GM21529 (cell line): ENCODE measurements around the gene PXYLP1.

ENCODE experiments used
- ATAC-seq: cut with Tn5 transposase; IDR thresholded peaks from one replicate; pipeline ENCODE4 v1.9.1; 2021; ENCODE audit not compliant: unreplicated experiment

The PXYLP1 gene

DNA sequence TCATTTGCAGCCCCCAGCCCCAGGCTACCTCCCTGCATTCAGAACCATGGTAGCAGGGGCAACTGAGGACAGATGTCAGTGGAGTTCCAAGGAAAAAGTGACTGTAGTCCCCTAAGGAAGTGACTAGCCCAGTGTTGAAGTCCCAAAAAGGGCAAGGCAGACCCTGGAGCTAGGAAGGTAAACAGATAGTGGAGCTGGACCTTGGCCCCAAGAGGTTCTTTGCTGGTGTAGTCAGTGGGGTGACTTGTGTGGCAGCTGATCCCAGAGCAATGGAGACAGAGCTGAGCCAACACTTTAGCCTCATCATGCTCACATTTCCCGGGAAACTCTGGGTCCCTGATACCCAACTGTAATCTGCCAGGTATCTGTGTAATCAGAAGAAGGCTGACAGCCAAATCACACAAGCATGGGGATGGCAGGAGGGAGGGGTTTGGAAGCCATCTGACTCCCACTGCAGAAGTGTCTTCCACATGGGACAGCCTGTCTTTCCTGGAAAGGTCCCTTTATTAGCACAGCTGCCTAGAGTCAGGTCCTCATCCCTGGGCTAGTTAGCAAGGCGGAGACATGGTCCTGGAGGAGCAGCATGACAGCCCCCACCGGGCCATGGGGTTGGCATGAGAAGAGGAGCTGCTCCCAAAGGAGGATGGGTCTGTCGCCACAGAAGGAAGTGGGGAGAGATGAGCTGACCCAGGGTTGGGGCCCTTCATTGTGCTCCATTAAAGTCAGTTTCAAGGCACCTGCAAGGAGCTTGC, 39.8 kb downstream of the PXYLP1 start:
- ATAC-seq = no peak

DNA sequence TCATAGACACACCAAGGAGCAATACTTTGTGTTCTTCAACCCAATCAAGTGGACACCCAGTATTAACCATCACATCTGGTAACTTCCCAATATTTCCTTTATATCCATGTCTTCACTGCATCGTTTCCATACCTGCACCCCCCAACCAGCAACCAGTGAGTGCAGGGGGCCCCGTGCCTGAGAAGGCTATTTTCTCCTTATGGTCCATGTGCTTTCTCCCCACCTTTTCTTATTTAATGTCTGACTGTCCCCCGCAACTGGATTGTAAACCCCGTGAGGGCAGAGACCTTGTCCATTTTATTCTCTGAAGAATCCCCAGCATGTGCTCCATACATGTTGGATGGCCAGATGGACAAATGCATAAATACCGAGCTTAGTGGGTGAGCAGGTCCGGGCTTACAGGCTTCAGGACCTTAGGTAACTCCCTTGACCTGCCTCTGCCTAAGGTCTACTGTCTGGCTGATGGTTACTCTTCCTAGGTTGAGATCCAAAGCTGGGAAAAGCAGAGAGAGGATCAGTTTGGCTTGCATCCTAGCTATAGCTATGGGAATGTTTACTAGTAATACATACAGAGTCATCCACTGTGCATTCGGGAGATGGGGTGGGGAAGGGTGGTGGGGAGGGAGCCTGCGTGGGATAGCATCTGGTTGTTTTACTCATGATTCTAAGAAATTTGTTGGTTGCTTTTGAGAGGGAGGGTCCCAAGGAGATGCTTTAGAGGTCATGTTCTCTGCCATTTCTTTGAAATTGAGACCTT, 41.5 kb downstream of the PXYLP1 start:
- ATAC-seq = no peak

DNA sequence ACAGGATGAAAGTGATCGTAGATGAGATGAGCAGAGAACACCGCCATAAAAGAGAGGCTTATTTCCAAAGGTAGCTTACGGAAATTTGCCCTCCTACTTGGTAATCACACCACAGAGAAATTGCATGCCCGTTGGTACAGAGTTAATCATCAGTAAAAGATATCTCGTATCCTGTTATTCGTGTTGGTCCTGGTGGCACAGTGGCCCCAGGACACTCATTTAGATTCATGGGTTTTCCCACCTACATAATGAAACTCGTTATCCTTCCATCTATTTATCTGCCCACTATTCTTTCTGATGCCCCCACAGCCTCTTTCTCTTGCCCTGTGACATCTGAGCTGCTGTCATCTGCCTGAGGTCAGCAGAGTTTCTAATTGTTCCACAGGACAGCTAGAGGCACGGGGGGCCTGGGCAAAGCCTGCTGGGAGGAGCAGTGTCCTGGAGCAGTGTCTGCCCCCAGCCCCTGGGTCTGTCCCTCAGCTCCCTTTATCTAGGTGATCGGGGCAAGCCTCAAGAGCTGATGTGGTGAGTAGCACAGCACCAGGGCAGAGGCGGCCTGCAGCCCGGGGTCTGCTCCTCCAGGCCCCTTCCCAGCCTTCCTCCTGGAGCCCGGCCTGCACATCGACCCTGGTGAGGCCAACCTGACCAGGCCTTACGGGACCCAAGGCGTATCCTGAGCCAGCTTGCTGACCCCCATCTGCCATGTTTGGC, 42.2 kb downstream of the PXYLP1 start:
- ATAC-seq = no peak

DNA sequence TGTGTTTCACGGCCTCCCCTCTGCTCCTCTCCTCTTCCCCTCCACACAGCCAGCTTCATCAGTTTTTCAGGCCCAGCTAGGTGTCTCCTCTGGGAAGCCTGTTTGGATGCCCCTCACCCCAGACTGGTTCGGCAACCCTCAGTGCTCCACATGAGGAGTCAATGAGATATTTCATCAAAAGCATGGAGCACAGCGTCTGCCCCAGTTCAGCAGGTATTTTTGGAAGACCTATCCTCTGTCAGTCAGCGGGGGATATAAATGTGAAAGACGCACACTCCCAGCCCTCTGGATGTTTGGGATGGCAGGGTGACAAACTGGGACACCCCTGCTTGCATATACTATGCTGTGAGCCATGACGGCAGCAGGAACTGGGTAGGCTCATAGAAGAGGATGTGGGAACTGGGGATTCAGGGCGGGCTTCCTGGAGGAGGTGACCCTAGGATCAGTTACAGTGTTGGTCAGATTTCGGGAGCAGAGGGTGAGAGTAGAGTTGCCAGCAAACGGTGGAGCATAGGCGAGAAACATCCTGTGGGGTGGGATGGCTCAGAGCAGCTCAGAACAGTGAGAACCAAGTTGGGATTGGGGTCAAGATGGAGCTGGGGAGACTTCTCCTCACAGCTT, 42.9 kb downstream of the PXYLP1 start:
- no peak for ATAC-seq

DNA sequence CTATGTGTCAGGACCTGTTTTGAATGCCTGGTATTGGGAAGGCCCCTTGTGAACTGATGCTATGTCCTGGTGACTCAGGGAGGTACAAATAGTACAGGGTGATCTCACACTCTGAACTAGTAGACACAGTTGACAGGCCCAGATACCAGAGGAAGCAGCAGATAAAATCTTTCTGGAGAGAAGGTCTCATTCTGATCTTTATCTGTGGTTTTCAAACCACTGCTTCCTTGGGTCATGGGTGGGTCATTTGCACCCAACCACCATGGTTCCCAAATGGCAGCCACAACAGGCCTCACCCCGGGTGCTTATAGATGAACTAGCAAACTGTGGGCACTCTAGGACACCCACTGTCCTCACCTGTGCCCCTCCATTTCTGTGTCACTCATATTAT, 43.4 kb downstream of the PXYLP1 start:
- peak; percentile 58 for ATAC-seq

DNA sequence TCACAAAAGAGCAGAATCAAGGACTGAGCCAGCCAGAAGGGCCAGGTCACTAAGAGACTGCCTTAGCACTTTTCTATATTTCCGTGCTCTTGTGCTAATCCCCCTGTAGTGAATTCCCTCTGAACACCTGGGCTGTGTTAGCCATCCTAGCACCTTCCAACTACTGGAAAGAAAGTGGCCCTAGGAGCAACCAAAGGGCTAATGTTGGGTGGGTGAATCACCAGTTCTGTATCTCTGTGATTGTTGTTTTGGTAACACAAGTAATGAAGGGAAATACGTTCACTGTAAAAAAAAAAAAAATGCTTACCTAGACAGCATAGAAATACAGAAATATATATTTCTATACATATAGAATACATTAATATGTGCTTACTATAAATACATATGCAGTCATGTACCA, 43.9 kb downstream of the PXYLP1 start:
- no peak for ATAC-seq

DNA sequence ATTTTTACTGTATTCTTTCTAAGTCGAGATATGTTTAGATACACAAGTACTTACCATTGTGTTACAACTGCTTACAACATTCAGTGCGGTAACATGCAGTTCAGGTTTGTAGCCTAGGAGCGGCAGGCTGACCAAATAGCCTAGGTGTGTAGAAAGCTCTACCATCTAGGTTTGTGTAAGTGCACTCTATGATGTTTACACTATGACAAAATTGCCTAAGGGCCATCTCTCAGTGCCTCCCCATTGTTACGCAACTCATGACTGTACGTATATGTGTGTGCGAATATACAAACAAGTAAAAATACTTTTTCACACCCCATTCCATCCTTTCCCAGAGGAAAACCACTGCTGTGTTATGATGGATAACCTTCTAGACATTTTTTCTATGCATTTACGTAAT, 44.3 kb downstream of the PXYLP1 start:
- ATAC-seq = no peak

DNA sequence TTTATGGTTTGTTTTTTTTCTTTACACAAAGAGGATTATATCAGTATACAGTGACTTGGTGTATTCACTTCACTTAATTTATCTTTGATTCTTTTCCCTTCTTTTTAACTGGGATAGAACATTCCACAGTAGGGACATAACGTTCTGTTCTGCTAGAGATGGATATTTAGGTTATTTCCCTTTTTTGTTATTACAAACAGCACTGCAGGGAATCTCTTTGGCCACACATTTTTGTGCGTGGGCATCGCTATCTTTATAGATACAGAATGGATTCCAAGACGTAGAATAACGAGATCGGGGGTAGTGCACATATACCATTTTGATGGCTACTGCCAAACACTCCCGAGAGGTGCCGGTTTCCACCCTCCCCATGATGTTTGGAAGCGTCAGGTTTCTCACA, 44.8 kb downstream of the PXYLP1 start:
- no peak for ATAC-seq

DNA sequence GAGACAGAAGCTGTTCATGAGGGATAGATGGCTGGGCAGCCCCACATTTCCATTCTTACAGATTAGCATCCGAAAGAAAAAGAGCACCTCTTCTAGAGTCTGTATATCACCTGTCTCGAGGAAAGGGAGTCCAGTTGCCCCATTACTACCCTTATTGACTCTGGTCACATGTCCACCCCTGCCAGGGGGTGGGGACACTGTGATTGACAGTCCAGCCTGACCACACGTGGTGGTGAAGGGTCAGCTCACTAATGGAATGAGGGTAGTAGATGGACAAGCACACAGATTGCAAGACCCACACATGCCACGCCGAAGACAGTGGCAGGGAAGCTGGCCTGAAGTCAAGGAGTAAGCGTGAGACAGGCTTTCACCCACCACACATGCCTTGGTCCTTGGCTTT, 45.8 kb downstream of the PXYLP1 start:
- ATAC-seq = no peak

DNA sequence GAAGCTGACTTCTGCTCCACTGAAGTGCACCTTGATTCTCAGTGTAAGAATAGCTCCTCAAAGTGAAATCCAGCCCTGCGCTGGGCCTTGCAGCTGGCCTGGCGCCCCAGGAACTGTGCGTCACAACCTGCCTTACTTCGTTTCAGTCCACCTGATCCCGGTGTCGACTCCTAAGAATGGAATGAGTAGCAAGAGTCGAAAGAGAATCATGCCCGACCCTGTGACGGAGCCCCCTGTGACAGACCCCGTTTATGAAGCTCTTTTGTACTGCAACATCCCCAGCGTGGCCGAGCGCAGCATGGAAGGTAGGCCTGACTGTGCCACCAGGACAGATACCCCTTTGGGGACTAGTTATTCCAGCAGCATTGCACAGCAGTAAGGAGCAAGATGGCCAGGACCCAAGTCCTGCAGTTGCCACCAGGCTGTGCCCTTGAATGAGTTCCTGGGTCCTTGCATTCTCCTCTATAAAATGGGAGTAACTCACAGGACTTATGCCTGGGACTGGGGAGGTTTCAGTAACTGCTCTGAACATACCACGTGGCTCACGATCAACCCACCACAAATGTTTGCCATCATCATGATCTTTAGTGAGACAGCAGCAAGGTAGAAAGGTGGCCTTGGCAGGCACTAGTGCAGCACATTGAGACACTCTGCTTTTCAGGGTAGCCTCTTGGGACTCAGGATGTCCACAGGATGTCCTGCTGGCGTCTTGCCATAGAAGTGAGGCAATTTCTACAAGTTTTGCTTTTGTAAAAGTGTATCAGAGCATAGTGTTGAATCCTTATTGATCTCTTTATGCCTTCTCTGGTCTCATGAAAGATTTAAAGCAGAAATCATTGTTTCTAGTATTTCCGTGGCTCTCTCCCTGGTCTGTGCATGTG, 46.8 kb downstream of the PXYLP1 start:
- ATAC-seq = no peak

DNA sequence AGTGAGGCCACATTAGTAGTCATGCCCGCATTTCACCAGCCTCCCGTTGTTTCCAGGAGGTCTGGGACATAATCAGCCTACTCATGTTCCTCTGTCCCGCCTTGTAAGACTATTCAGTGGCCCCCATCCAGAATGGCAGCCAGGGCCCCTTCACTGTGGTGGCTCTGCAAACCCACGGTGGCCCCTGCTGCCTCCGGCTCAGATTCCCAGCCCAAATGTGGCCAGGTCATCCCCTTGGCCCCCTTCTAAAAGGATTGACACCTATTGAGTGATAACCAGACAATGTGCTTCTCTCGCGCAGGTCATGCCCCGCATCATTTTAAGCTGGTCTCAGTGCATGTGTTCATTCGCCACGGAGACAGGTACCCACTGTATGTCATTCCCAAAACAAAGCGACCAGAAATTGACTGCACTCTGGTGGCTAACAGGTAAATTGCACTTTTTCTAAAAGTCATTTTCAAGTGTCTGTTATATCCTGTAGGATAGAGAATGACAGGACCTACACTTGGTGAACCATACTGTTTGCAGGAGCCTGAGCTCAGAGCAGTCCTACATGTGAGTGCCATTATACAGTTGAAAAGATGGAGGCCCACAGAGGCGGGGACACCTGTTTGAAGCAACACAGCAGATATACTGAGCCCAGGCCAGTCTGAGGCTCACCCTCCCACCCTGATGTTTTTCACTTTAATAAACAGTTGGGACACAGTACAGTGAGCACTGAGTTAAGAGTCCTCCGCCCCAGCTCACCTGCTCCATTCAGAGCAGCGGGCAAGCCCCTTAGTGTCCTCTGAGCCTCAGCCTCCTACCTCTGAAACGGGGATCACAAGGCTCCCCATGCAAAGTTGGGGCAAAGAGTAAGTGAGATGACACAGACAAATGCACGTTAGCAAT, 47.7 kb downstream of the PXYLP1 start:
- ATAC-seq = peak; percentile 69

DNA sequence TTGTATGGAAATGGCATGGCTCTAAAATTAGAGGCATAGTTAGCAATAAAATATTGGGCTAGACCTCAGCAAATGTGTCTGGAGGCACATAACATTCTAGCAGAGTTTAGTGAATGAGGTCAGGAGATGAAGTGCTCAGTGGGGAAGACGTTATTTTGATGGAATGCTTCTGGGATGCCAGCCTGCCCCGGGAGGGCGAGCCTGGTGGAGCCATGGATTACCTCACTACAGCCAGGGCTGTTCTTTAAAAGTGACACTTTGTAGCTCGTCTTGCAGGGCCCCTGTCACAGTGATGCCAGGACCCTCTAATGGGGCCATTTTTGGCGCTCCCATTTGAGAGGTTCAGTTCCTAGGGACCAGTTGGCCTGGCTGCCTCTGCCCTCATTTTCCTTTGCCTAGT, 48.5 kb downstream of the PXYLP1 start:
- ATAC-seq = no peak

DNA sequence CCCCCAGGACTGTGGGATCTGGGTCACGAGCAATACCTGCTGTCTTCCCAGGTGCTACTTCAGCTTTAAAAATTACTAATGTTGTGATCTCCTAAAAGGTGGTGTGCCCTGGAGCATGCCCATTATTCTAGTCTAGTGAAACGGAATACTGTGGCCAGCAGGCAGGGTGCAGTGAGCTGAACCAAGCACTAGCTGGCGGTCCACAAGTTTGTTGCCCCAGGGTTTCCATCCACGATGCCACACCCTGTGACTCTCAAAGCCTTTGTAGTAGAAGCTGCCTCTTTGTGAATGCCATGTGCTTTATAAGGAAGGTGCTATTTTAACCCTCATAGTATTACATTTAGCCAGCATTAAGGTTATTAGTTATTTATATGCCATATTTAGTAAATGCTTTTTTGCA, 49.1 kb downstream of the PXYLP1 start:
- no peak for ATAC-seq

DNA sequence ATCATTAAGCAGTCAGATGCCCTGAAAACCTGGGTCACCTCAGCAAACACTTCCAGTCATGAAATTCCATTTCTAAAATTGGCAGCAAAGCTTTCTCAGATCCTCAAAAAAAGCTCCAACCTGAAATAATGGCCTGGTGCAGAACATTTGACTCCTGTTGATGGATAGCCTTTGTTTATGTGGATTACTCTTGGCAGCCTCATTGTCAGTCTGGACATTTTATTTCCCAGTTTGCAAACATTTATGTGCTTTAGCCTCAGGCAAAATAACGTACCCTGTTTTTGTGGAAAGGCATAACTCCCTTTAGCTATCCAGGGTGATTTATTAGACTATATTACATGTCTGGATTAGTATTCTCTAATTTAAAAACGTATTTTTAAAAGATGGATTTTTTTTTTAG, 53.9 kb downstream of the PXYLP1 start:
- no peak for ATAC-seq

DNA sequence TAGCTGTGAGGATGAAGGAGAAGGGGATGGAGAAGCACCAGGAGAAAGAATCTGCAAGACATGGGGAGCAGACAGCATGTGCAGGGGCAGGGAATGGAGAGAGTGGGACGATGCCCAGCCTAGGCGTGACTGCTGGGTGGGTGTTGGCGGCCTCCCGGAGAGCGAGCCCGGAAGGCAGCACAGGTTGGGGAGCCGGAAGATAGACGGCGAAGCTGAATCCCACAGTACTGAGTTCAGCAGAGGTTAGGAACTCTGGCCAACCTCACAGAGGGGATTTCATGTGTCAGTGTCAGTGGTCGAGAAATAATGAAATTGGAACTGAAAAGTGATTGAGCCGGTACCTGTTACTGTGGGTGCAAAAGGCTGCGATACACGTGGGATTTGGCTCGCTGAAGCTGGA, 55.2 kb downstream of the PXYLP1 start:
- ATAC-seq = no peak

DNA sequence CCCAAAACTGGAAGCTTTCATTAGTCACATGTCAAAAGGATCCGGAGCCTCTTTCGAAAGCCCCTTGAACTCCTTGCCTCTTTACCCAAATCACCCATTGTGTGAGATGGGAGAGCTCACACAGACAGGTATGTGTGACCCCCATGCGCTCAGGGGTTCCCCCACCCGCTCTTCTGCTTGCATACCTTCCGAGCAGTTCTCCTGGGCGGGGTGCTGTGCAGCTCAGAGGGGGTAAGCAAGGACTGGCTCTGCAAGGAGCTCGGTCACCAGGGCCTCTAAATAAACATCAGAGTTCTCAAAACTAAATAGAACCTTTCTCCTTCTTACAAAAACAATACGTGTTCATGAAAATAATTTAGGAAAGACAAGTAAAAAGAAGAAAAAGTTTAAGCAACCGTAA, 55.7 kb downstream of the PXYLP1 start:
- ATAC-seq = no peak

DNA sequence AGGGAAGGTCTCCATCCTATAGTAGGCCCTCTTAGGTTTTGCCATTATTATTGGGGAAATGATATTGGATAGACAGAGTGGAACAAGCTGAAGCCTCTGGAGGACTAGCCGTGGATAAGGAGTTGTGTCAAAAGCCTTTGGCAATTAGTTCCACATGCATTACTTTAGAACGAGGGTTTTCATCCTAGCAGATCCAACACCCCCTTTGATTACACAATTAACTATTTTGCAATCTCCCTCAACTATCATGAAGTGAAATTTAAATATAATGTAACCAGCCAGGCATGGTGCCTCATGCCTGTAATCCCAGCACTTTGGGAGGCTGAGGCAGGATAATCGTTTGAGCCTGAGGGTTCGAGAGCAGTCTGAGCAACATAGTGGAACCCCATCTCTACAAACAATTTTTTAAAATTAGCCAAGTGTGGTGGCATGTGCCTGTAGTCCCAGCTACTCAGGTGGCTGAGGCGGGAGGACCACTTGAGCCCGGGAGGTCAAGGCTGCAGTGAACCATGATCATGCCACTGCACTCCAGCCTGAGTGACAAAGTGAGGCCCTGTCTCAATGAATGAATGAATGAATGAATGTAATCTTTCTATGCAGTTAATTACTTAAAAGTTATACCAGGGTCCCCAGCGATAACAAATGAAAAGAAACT, 56.8 kb downstream of the PXYLP1 start:
- ATAC-seq = no peak

DNA sequence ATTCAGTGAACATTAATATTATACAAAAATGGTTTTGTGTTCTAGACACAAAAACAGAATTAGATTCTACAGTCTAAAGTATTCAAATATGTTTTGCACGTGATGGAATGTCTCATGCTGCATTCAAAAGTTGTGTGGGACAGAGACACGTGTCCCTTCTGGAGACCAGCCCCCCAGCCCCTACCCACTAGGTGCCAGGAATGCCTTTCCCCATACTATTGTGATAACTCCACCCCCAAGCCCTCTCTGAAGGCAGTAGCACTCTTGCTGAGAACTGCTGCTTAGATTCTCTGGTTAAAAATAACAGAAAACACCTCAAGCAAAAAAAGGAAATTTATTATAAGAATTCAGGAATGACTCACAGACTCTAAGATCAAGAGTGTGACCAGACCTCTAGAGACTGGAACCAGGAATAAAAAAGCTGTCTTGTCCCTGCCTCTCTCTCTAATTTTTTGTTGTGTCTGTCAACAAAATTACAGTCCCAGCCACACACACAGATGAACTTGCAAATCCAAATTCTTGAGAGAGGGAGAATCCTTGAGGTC, 57.7 kb downstream of the PXYLP1 start:
- no peak for ATAC-seq
